H9 (cell line): ENCODE data around the gene AKAP1. TPM values are rescaled to one million over a fixed set of nuclear protein-coding genes. Genes with fewer than 3 reads are reported as not detected.

Experiments
- DNase-seq: peaks from one replicate; pipeline ENCODE4 v3.0.0-alpha.2; 2017
- H2AFZ ChIP-seq: one replicate; pipeline ENCODE4 v1.6.1; 2013; ENCODE audit warnings: mild to moderate bottlenecking, low read length, control low read depth, moderate library complexity
- H2AK5ac ChIP-seq: 2 replicates; pipeline ENCODE4 v1.6.1; 2013; ENCODE audit warnings: low read length, control low read depth, mixed read lengths; ENCODE audit not compliant: insufficient read length
- H2BK120ac ChIP-seq: one replicate; pipeline ENCODE4 v1.6.1; 2013; ENCODE audit warnings: low read depth, mild to moderate bottlenecking, low read length, control low read depth, inconsistent platforms; ENCODE audit not compliant: poor library complexity, severe bottlenecking
- H2BK12ac ChIP-seq: 2 replicates; pipeline ENCODE4 v1.6.1; 2013; ENCODE audit warnings: low read length, control low read depth, mixed read lengths, low read depth; ENCODE audit not compliant: insufficient read length
- H2BK15ac ChIP-seq: 2 replicates; pipeline ENCODE4 v1.6.1; 2013; ENCODE audit warnings: low read depth, low read length, control low read depth
- H2BK20ac ChIP-seq: one replicate; pipeline ENCODE4 v1.6.1; 2013; ENCODE audit warnings: low read depth, mild to moderate bottlenecking, low read length, control low read depth, inconsistent platforms; ENCODE audit not compliant: poor library complexity, severe bottlenecking
- H2BK5ac ChIP-seq: 2 replicates; pipeline ENCODE4 v1.6.1; 2013; ENCODE audit warnings: low read length, control low read depth, mixed read lengths; ENCODE audit not compliant: insufficient read length
- H3K14ac ChIP-seq: 2 replicates; pipeline ENCODE4 v1.6.1; 2013; ENCODE audit warnings: low read length, control low read depth; ENCODE audit not compliant: insufficient read depth
- H3K18ac ChIP-seq: 2 replicates; pipeline ENCODE4 v1.6.1; 2013; ENCODE audit warnings: low read depth, mild to moderate bottlenecking, mixed read lengths, low read length, control low read depth; ENCODE audit not compliant: insufficient read length
- H3K23ac ChIP-seq: 2 replicates; pipeline ENCODE4 v1.6.1; 2013; ENCODE audit warnings: low read length, control low read depth, mixed read lengths, low read depth; ENCODE audit not compliant: insufficient read length
- H3K23me2 ChIP-seq: 2 replicates; pipeline ENCODE4 v1.6.1; 2013; ENCODE audit warnings: low read depth, mild to moderate bottlenecking, mixed read lengths, low read length, control low read depth; ENCODE audit not compliant: insufficient read length, poor library complexity, severe bottlenecking
- H3K27ac ChIP-seq: 2 replicates; pipeline ENCODE4 v1.5.1; 2013; ENCODE audit warnings: low read length, control low read depth, mixed read lengths, low read depth; ENCODE audit not compliant: insufficient read length
- H3K27me3 ChIP-seq: 2 replicates; pipeline ENCODE4 v1.6.1; 2013; ENCODE audit warnings: low read length, control low read depth, inconsistent platforms; ENCODE audit not compliant: insufficient read depth
- H3K4ac ChIP-seq: 2 replicates; pipeline ENCODE4 v1.6.1; 2013; ENCODE audit warnings: low read depth, mild to moderate bottlenecking, control low read depth, inconsistent platforms, low read length, moderate library complexity
- H3K4me1 ChIP-seq: 2 replicates; pipeline ENCODE4 v1.6.1; 2013; ENCODE audit warnings: low read length, control low read depth, inconsistent platforms; ENCODE audit not compliant: insufficient read depth
- H3K4me2 ChIP-seq: 2 replicates; pipeline ENCODE4 v1.6.1; 2013; ENCODE audit warnings: low read length, control low read depth, mixed read lengths; ENCODE audit not compliant: insufficient read length, insufficient read depth
- H3K56ac ChIP-seq: 2 replicates; pipeline ENCODE4 v1.6.1; 2013; ENCODE audit warnings: low read depth, mild to moderate bottlenecking, mixed read lengths, low read length, control low read depth; ENCODE audit not compliant: insufficient read length
- H3K79me1 ChIP-seq: 2 replicates; pipeline ENCODE4 v1.6.1; 2013; ENCODE audit warnings: low read depth, mild to moderate bottlenecking, moderate library complexity, low read length, control low read depth, inconsistent platforms; ENCODE audit not compliant: insufficient read depth, poor library complexity, severe bottlenecking
- H3K79me2 ChIP-seq: 2 replicates; pipeline ENCODE4 v1.6.1; 2013; ENCODE audit warnings: low read length, control low read depth, inconsistent platforms; ENCODE audit not compliant: insufficient read depth
- H3K9ac ChIP-seq: 2 replicates; pipeline ENCODE4 v1.6.1; 2013; ENCODE audit warnings: low read length, control low read depth, mixed read lengths; ENCODE audit not compliant: insufficient read length; ENCODE audit errors: extremely low read depth
- H3K9me3 ChIP-seq: one replicate; pipeline ENCODE4 v1.6.1; 2013; ENCODE audit warnings: low read depth, low read length, inconsistent platforms; ENCODE audit not compliant: control insufficient read depth
- H3T11ph ChIP-seq: one replicate; pipeline ENCODE4 v1.6.1; 2013; ENCODE audit warnings: mild to moderate bottlenecking, low read length, control low read depth, inconsistent platforms
- H4K20me1 ChIP-seq: one replicate; pipeline ENCODE4 v1.6.1; 2013; ENCODE audit not compliant: control insufficient read depth, insufficient read length, insufficient read depth
- H4K5ac ChIP-seq: 2 replicates; pipeline ENCODE4 v1.6.1; 2013; ENCODE audit warnings: low read depth, mild to moderate bottlenecking, mixed read lengths, low read length, control low read depth; ENCODE audit not compliant: insufficient read length
- H4K8ac ChIP-seq: replicated peaks from 2 replicates; pipeline ENCODE4 v1.6.1; 2013; ENCODE audit warnings: low read length, control low read depth, mixed read lengths, low read depth; ENCODE audit not compliant: insufficient read length
- H4K91ac ChIP-seq: 2 replicates; pipeline ENCODE4 v1.6.1; 2013; ENCODE audit warnings: low read depth, mild to moderate bottlenecking, moderate library complexity, mixed read lengths, low read length, control low read depth; ENCODE audit not compliant: insufficient read length
- H3K27ac Mint-ChIP-seq, 3 experiments: 2 replicates in 2 of 3; 3 replicates in 1 of 3; pipeline ENCODE4 v1.8.0; 2020 to 2021; ENCODE audit warnings: mixed read lengths in 3 of 3, mild to moderate bottlenecking in 1 of 3, moderate library complexity in 1 of 3
- H3K27me3 Mint-ChIP-seq: 2 replicates; pipeline ENCODE4 v1.8.0; 2021; ENCODE audit warnings: low read depth, mild to moderate bottlenecking, moderate library complexity, mixed read lengths
- H3K36me3 Mint-ChIP-seq, 3 experiments: 2 replicates in 2 of 3; 3 replicates in 1 of 3; pipeline ENCODE4 v1.8.0; 2020 to 2021; ENCODE audit warnings: low read depth in 3 of 3, mixed read lengths in 3 of 3; ENCODE audit not compliant: insufficient read depth in 1 of 3
- H3K4me1 Mint-ChIP-seq, 2 experiments: 2 replicates each; pipeline ENCODE4 v1.8.0; 2020; ENCODE audit warnings: mixed read lengths in 2 of 2
- H3K4me3 Mint-ChIP-seq, 2 experiments: 2 replicates in 1 of 2; 3 replicates in 1 of 2; pipeline ENCODE4 v1.8.0; 2020 to 2021; ENCODE audit warnings: mild to moderate bottlenecking in 2 of 2, mixed read lengths in 2 of 2, moderate library complexity in 1 of 2
- H3K9me3 Mint-ChIP-seq, 2 experiments: 2 replicates in 1 of 2; 3 replicates in 1 of 2; pipeline ENCODE4 v1.8.0; 2020; ENCODE audit warnings: mild to moderate bottlenecking in 2 of 2, mixed read lengths in 2 of 2, moderate library complexity in 1 of 2
- CTCF ChIP-seq: fragments of 200-600 bp; sonication (generic); conservative IDR thresholded peaks from 3 replicates; pipeline ENCODE4 v1.8.0; 2021; ENCODE audit warnings: antibody characterized with exemption, mild to moderate bottlenecking
- WGBS: extraction: QIAGEN DNeasy Blood & Tissue Kit; methylation state at CpG from one replicate; pipeline ENCODE4 v1.1.7; 2013; ENCODE audit warnings: missing lambda C conversion rate, low lambda C conversion rate, mixed read lengths; ENCODE audit not compliant: insufficient read length; ENCODE audit errors: extremely low coverage; 5-methylcytosine and 5-hydroxymethylcytosine counted together
- total RNA-seq: library from RNA; stranded (reverse); gene quantifications from 2 replicates; pipeline ENCODE4 v1.2.1, GENCODE V29; 2021

Gene AKAP1
- total RNA-seq, 1 experiment from 2014 or later: 61.2 TPM

- Histone ChIP-seq H2BK12ac (no peak overlapping the region), H3K79me1 (no peaks in the 10 kb centered on the region), H4K8ac (no peak overlapping the region), H3K4me1 (peaks cover 5% of the 10 kb centered on the region), H3K27me3 (no peaks in the 10 kb centered on the region), H3K9ac (no peak overlapping the region), H2BK5ac (no peak overlapping the region), H3K79me2 (no peaks in the 10 kb centered on the region), H4K91ac (no peak overlapping the region), H4K20me1 (no peaks in the 10 kb centered on the region), H2BK15ac (no peak overlapping the region), H2BK120ac (no peak overlapping the region), H2AFZ (no peak overlapping the region), H2BK20ac (no peak overlapping the region), H3K14ac (no peak overlapping the region), H3T11ph (no peak overlapping the region), H3K4ac (no peak overlapping the region), H3K9me3 (no peaks in the 10 kb centered on the region), H3K23me2 (no peaks in the 10 kb centered on the region), H4K5ac (no peak overlapping the region), H3K23ac (no peak overlapping the region), H3K18ac (no peak overlapping the region), H3K27ac (no peak overlapping the region), H3K4me2 (no peak overlapping the region), H2AK5ac (no peak overlapping the region), H3K56ac (no peak overlapping the region)
- peak; percentile 39; the same call in 2 of the 3 replicates for TF ChIP-seq CTCF
- H3K27ac Mint-ChIP-seq: no peak overlapping the region
- no peak overlapping the region for H3K4me3 Mint-ChIP-seq
- H3K27me3 Mint-ChIP-seq: no peaks in the 10 kb centered on the region
- no peaks in the 10 kb centered on the region; a peak in 1 of 5 replicates for H3K9me3 Mint-ChIP-seq
- no peak for DNase-seq
- WGBS: no CpG with 5 or more reads among the region's 5 CpGs
- no peaks in the 10 kb centered on the region for H3K36me3 Mint-ChIP-seq
- peaks cover 32 to 33% of the 10 kb centered on the region in 2 experiments for H3K4me1 Mint-ChIP-seq
Measured at GRCh38 chr17:57050306-57050705, 34.7 kb upstream of the AKAP1 start.
